Keratinocyte (primary cell): ENCODE data around the gene LHX5. TPM values are rescaled to one million over a fixed set of nuclear protein-coding genes. Genes with fewer than 3 reads are reported as not detected.

Experiments used
- DNase-seq: peaks from one replicate; pipeline ENCODE4 v3.0.0-alpha.2; 2011; ENCODE audit warnings: low read depth, missing footprints, low spot score
- FAIRE-seq: peaks from 2 replicates; lab custom pipeline; 2011; peaks lifted over from hg19 to GRCh38; lab: Jason Lieb, UNC
- H2AFZ ChIP-seq: 2 replicates; pipeline ENCODE4 v1.6.0; 2012; ENCODE audit warnings: low read length, control low read depth, inconsistent platforms; ENCODE audit not compliant: control insufficient read depth
- H3K27ac ChIP-seq: 2 replicates; pipeline ENCODE4 v1.5.1; 2011; ENCODE audit warnings: low read length; ENCODE audit not compliant: control insufficient read depth, insufficient read depth
- H3K27me3 ChIP-seq: 3 replicates; pipeline ENCODE4 v1.6.0; 2011; ENCODE audit warnings: low read length; ENCODE audit not compliant: control insufficient read depth, insufficient read depth; ENCODE audit errors: extremely low read depth
- H3K36me3 ChIP-seq, 2 experiments: 2 replicates in 1 of 2; 3 replicates in 1 of 2; pipeline ENCODE4 v1.5.1; 2011; ENCODE audit warnings: low read length in 2 of 2, mild to moderate bottlenecking in 1 of 2; ENCODE audit not compliant: control insufficient read depth in 2 of 2, insufficient read depth in 2 of 2; ENCODE audit errors: extremely low read depth in 1 of 2
- H3K4me1 ChIP-seq: 3 replicates; pipeline ENCODE4 v1.5.1; 2011; ENCODE audit warnings: low read length; ENCODE audit not compliant: control insufficient read depth, insufficient read depth; ENCODE audit errors: extremely low read depth
- H3K4me2 ChIP-seq: 3 replicates; pipeline ENCODE4 v1.6.0; 2011; ENCODE audit warnings: low read depth, low read length; ENCODE audit not compliant: control insufficient read depth, insufficient read depth; ENCODE audit errors: extremely low read depth
- H3K4me3 ChIP-seq, 3 experiments: fragments of 200-600 bp in 1 of 3; sonication (generic) in 1 of 3; 2 replicates in 2 of 3; 3 replicates in 1 of 3; pipeline ENCODE4 v1.5.1; 2011 to 2016; ENCODE audit warnings: low read length in 3 of 3, mild to moderate bottlenecking in 3 of 3, control low read depth in 2 of 3, inconsistent platforms in 1 of 3, low read depth in 1 of 3, mixed read lengths in 1 of 3, mixed run types in 1 of 3, moderate library complexity in 1 of 3; ENCODE audit not compliant: control insufficient read depth in 2 of 3, insufficient read depth in 2 of 3; ENCODE audit errors: extremely low read depth in 1 of 3
- H3K79me2 ChIP-seq: 2 replicates; pipeline ENCODE4 v1.6.0; 2012; ENCODE audit warnings: low read length; ENCODE audit not compliant: control insufficient read depth, insufficient read depth
- H3K9ac ChIP-seq: 3 replicates; pipeline ENCODE4 v1.6.0; 2011; ENCODE audit warnings: low read length; ENCODE audit not compliant: control insufficient read depth, insufficient read depth; ENCODE audit errors: extremely low read depth
- H3K9me1 ChIP-seq: 3 replicates; pipeline ENCODE4 v1.6.0; 2011; ENCODE audit warnings: low read length; ENCODE audit not compliant: control insufficient read depth, insufficient read depth; ENCODE audit errors: extremely low read depth
- H3K9me3 ChIP-seq: 2 replicates; pipeline ENCODE4 v1.5.1; 2012; ENCODE audit warnings: low read depth, low read length; ENCODE audit not compliant: control insufficient read depth
- H4K20me1 ChIP-seq: 3 replicates; pipeline ENCODE4 v1.6.0; 2011; ENCODE audit warnings: low read length; ENCODE audit not compliant: control insufficient read depth, insufficient read depth; ENCODE audit errors: extremely low read depth
- EZH2 ChIP-seq: IDR thresholded peaks from one replicate; pipeline ENCODE4 v1.6.1; 2012; ENCODE audit warnings: inconsistent platforms, mild to moderate bottlenecking, low read length, moderate library complexity
- dilution Hi-C: fragments of 300-500 bp; cut with MboI; formaldehyde crosslinking; loops from one replicate; pipeline ENCODE4 v1.7.0; 2020; ENCODE audit warnings: low sequenced_read_pairs; ENCODE audit not compliant: extremely low pct_ligation_motif_present
- polyA plus RNA-seq, 5 experiments: library from polyadenylated mRNA; depleted of rRNA in 3 of 5; stranded (reverse) in 3 of 5; stranded (forward) in 1 of 5; unstranded in 1 of 5; fragments of >200 nt; gene quantifications; 1 replicate in 1 of 5; 2 replicates in 3 of 5; 3 replicates in 1 of 5; pipeline versions ENCODE4 v1.2.1 to v1.2.3, GENCODE V29; 2011 to 2012; ENCODE audit warnings: missing spikeins in 2 of 5, low read depth in 1 of 5, low replicate concordance in 1 of 5
- TF ChIP-seq, protein P1 (sequence below), 3 experiments: IDR thresholded peaks in 1 of 3; conservative IDR thresholded peaks in 1 of 3; optimal IDR thresholded peaks in 1 of 3; 2 replicates in 2 of 3; 3 replicates in 1 of 3; pipeline versions ENCODE3 to v1.5.1; 2011; ENCODE audit warnings: low read length in 3 of 3, mild to moderate bottlenecking in 3 of 3, moderate library complexity in 2 of 3, control low read depth in 1 of 3, inconsistent platforms in 1 of 3; ENCODE audit not compliant: insufficient read depth in 2 of 3; ENCODE audit errors: extremely low read depth in 1 of 3

The LHX5 gene
- polyA plus RNA-seq, 1 donor (not counting 4 experiments of a cell fraction or from before 2014, with no cell fraction given): 0.04 TPM

DNA sequence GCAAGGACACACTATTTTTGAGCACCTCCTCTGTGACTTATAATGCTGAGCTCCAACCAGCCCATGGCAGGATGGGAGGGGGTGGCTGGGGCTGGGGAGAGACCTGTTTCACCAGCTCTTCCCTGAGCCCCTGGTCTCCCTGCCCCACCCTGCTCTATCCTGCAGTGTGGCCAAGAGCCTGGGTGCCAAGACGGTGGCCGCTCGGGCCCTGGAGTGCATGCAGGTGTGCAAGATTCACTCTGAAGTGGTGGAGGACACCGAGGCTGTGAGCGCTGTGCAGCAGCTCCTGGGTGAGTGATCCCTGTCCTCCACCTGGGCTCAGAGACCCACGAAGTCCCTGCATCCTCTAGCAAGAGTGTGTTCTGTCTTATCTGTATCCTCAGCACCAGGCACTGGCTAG is 35.1 kb downstream of the LHX5 start:
- Histone ChIP-seq H3K36me3 (no peaks in the 10 kb centered on the region), H3K4me1 (no peaks in the 10 kb centered on the region), H3K4me3 (no peak overlapping the region), H3K27ac (no peak overlapping the region), H3K79me2 (no peaks in the 10 kb centered on the region), H4K20me1 (no peaks in the 10 kb centered on the region), H3K27me3 (peaks cover 17% of the 10 kb centered on the region), H3K9me1 (no peaks in the 10 kb centered on the region), H3K9ac (no peak overlapping the region), H3K4me2 (no peak overlapping the region), H2AFZ (no peak overlapping the region), H3K9me3 (no peaks in the 10 kb centered on the region)
- DNase-seq: no peak
- FAIRE-seq: no peak
- no peak for TF ChIP-seq EZH2
- TF ChIP-seq, protein P1, sequence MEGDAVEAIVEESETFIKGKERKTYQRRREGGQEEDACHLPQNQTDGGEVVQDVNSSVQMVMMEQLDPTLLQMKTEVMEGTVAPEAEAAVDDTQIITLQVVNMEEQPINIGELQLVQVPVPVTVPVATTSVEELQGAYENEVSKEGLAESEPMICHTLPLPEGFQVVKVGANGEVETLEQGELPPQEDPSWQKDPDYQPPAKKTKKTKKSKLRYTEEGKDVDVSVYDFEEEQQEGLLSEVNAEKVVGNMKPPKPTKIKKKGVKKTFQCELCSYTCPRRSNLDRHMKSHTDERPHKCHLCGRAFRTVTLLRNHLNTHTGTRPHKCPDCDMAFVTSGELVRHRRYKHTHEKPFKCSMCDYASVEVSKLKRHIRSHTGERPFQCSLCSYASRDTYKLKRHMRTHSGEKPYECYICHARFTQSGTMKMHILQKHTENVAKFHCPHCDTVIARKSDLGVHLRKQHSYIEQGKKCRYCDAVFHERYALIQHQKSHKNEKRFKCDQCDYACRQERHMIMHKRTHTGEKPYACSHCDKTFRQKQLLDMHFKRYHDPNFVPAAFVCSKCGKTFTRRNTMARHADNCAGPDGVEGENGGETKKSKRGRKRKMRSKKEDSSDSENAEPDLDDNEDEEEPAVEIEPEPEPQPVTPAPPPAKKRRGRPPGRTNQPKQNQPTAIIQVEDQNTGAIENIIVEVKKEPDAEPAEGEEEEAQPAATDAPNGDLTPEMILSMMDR (optimal IDR thresholded peaks at IDR 0.05 in 1 of 3, IDR thresholded peaks at IDR 0.05 in 1 of 3, conservative IDR thresholded peaks at IDR 0.05 in 1 of 3; ENCODE audit: extremely low read depth in 1 of 3, insufficient read depth in 2 of 3, low read length in 3 of 3): no peak
- dilution Hi-C loops: no loop called here

GRCh38 chr12:113435367-113435766 is 36.3 kb downstream of the LHX5 start:
- Histone ChIP-seq H2AFZ (no peak overlapping the region), H3K27ac (no peak overlapping the region), H3K4me2 (no peak overlapping the region), H3K4me3 (no peak overlapping the region), H3K79me2 (no peaks in the 10 kb centered on the region), H3K9me1 (no peaks in the 10 kb centered on the region), H3K4me1 (no peaks in the 10 kb centered on the region), H4K20me1 (no peaks in the 10 kb centered on the region), H3K9me3 (no peaks in the 10 kb centered on the region), H3K9ac (no peak overlapping the region), H3K27me3 (peaks cover 5% of the 10 kb centered on the region), H3K36me3 (no peaks in the 10 kb centered on the region)
- no peak for DNase-seq
- TF ChIP-seq EZH2: no peak
- TF ChIP-seq, protein P1 (optimal IDR thresholded peaks at IDR 0.05 in 1 of 3, IDR thresholded peaks at IDR 0.05 in 1 of 3, conservative IDR thresholded peaks at IDR 0.05 in 1 of 3; ENCODE audit: extremely low read depth in 1 of 3, insufficient read depth in 2 of 3, low read length in 3 of 3): no peak
- dilution Hi-C loops: no loop called here
- FAIRE-seq: no peak
